Omental fat pad (tissue), 4 donors: ENCODE measurements around the gene NFE2. TPM values are rescaled to one million over a fixed set of nuclear protein-coding genes. Genes with fewer than 3 reads are reported as not detected.

ENCODE experiments used
- ATAC-seq: fragments of 150-250 bp; one replicate; pipeline ENCODE4 v1.9.1; 2016; ENCODE audit warnings: mild to moderate bottlenecking, moderate library complexity; ENCODE audit not compliant: low FRiP score
- DNase-seq: peaks from one replicate; pipeline ENCODE4 v3.0.0-alpha.2; 2019; ENCODE audit warnings: low spot score
- CTCF ChIP-seq, 3 donors: fragments of 450-650 bp; IDR thresholded peaks; one replicate each; pipeline ENCODE4 v1.5.1; 2016 to 2017; ENCODE audit warnings: antibody characterized with exemption in 3 of 3, mild to moderate bottlenecking in 3 of 3, moderate library complexity in 2 of 3
- total RNA-seq, 4 donors: library from RNA; depleted of rRNA; stranded (reverse); fragments of >200 nt; gene quantifications; one replicate each; pipeline ENCODE4 v1.1.0, GENCODE V29; 2016

The NFE2 gene
- total RNA-seq, 4 donors from 2014 or later: 0.72 to 16.9 (median 2.1) TPM

- no peak for TF ChIP-seq CTCF (IDR thresholded peaks at IDR 0.05)
- no peak for ATAC-seq
- no peak for DNase-seq
Measured at GRCh38 chr12:54266852-54267251, 34.0 kb downstream of the NFE2 start.

- no peak for TF ChIP-seq CTCF (IDR thresholded peaks at IDR 0.05)
- DNase-seq: no peak
- ATAC-seq: no peak
Measured at GRCh38 chr12:54265364-54265812, 35.4 kb downstream of the NFE2 start.

- DNase-seq: no peak
- ATAC-seq: peak; percentile 30
- TF ChIP-seq CTCF (IDR thresholded peaks at IDR 0.05): no peak
Measured at GRCh38 chr12:54262403-54262925, 38.4 kb downstream of the NFE2 start.

GRCh38 chr12:54261815-54262402 is 38.9 kb downstream of the NFE2 start:
- no peak for TF ChIP-seq CTCF (IDR thresholded peaks at IDR 0.05)
- no peak for DNase-seq
- ATAC-seq: no peak

- DNase-seq: no peak
- no peak for TF ChIP-seq CTCF (IDR thresholded peaks at IDR 0.05)
Measured at GRCh38 chr12:54259194-54260011, 41.4 kb downstream of the NFE2 start.

GRCh38 chr12:54258201-54258681 is 42.6 kb downstream of the NFE2 start:
- TF ChIP-seq CTCF (IDR thresholded peaks at IDR 0.05): no peak
- DNase-seq (no peak), ATAC-seq (no peak)

More at GRCh38 chr12:54259194-54260011, 41.4 kb downstream of the NFE2 start:
- ATAC-seq: peak; percentile 76
